HG03159 (cell line): ENCODE data around the gene TMEM270.
"Not testable (repeated sequence)": the region's sequence is repeated elsewhere in the genome, so short reads cannot be mapped to it uniquely, and the experiment has no call there.

ENCODE experiments used
- ATAC-seq: cut with Tn5 transposase; IDR thresholded peaks from one replicate; pipeline ENCODE4 v1.9.1; 2021; ENCODE audit warnings: mild to moderate bottlenecking, moderate library complexity; ENCODE audit not compliant: unreplicated experiment

The TMEM270 gene

DNA sequence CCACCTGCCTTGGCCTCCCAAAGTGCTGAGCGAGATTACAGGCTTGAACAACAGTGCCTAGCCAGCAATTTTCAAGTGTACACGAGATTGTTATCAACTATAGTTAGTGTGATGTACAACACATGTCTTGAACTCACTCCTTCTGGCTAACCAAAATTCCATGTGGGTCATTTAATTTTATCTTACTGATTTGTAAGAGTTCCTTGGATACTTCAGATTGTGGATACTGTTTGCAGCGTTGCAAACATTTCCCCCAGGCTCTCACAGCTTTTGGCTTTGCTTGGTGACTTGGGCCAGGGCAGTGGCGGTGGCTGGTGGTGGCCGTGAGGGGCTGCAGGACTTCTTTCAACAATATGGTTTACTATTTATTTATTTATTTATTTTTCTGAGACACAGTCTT lies 8.5 kb upstream of the TMEM270 start:
- ATAC-seq: no peak

DNA sequence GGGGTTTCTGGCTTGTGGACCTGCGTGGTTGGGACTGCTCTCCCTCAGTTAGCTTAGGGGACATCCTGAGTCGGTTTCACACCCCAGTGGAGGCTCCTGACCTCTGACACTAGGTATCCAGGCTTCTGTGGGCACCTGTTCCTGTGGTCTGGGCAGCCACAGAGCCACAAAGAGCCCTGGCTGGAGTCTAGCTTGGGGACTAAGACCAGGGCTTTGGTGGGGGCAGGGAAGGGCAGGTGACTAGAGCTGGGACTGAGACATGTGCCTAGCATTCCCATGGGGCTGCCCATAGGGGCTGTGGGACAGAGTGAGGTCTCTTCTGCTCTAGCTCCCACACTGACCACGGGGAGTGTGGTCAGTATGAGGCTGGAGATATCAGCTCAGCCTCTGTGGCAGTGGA lies 4.0 kb upstream of the TMEM270 start:
- no peak for ATAC-seq

DNA sequence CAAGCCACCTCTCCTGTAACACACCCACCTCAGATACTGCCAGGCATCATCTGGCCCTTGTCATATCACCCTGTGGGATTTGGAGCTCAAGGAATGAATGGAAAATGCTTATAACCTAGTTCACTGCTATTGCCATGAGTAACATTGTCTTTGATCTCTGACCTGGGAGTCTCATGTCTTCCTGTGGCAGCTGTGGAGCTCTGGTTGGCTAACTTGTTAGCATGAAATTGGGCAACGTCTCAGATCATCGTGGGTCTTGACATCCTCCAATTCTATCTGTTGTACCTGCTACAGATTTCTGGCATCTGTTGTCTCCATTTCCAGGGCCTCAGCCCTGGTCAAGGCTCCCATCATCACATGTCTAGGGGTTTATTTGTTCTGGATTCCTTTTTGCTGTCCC lies 2.2 kb upstream of the TMEM270 start:
- ATAC-seq: no peak

DNA sequence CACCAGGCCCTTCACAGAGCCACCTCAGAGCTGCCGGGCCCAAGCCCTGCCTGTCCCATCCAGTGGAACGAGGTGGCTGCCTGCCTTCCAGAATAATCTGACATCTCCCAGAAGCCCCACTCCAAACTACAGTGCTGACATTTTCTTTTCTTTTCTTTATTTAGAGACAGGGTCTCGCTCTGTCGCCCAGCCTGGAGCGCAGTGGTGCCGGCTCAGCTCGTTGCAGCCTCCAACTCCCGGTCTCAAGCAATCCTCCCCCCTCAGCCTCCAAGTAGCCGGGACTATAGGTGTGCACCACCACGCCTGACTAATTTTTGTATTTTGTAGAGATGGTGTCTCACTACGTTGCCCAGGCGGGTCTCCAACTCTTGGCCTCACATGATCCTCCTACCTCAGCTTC lies 346 bp downstream of the TMEM270 start:
- ATAC-seq: no peak

GRCh38 chr7:73864981-73865711 lies 4.2 kb downstream of the TMEM270 start:
- no peak for ATAC-seq

DNA sequence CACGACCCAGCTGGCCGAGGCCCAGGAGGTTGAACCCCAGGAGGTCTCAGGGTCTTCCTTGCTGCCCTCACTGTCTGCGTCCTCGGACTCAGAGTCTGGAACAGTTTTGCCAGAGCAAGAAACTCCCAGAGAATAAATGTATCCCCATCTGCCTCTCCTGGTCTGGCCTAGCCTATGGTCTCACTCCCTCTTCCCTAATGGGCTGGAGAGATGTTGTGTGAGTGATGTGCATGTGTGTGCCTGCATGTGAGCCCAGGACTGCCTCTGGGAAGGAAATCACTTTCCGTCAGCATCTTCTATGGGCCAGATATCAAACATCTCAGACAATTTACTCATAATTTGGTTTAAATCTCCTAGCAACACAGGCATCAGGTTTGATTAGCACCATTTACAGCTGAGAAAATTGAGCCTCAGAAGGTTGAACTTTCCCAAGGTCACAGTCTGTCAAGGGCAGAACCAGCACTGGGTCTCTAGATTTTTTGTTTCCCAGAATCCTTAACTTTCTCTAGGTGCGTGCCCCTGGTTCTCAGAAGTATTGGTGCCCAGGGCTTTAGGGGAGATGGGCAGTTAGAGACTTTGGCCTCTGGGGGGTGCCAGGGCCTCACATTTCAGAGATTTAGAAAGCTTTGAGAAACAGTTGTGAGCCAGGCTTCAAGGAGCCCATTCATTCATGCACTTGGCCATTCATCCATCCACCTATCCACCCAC lies 4.9 kb downstream of the TMEM270 start:
- ATAC-seq: no peak

- ATAC-seq: no peak
These were observed 5.4 kb downstream of the TMEM270 start for GRCh38 chr7:73866446-73866767.

DNA sequence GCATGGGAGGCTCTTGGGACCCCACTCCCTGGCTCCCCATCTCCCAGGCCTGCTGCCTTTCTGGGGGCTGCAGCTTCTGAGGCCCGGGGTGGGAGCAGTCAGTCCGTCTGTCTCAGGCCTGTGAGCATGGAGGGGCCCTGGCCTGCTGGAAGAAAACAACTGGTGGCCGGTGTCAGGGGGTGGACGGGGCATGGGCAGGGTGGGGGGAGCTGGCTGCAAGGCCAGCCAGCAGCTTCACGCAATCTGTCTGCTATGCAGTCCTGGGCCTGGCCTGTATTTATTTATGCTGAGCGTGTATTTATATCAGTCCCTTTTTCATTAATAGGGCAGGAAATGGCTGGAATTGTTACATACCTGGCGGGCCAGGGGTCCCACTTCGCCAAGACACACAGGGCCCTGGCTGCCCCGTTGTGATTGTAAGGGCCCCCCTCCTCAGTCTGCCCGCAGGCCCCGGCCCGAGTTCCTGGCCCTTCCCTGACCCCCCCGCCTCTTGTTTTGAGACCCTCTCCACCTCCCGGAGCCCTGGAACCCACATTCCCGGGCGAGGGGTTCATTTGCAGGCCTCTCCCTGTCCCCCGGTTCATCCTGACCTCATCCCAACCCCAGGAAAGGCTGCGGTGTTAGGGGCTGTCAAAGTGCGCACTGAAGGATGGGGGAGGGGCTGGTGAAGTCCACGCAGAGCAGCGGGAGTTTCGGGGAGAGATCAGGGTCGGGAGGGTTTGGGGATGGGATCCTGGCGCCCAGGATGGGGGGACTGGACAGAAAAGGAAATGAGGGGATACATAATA lies 8.2 kb downstream of the TMEM270 start:
- ATAC-seq: no peak

DNA sequence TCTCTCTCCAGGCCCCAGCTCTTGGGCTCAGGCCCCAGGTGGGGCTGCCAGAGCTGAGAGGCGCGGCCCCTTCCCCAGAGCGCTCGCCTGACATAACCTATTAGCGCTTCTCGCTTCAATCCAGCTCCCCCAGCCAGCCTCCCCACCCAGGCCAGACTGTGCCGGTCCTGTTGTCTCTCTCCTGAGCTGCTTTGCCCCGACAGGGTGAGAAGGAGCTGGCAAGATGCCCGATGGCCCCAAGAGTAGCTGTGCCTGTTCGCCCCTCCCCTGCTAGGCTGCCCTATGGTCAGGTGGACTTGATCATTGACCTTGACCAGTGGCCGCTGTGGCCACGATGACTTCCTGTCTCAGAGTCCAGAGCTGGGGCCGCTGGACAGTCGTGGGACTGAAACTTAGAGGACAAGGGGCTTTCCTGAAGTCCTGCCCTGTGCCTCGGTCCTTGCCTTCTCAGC lies 9.1 kb downstream of the TMEM270 start:
- no peak for ATAC-seq

- no peak for ATAC-seq
These were observed 10.4 kb downstream of the TMEM270 start for GRCh38 chr7:73871163-73872011.

DNA sequence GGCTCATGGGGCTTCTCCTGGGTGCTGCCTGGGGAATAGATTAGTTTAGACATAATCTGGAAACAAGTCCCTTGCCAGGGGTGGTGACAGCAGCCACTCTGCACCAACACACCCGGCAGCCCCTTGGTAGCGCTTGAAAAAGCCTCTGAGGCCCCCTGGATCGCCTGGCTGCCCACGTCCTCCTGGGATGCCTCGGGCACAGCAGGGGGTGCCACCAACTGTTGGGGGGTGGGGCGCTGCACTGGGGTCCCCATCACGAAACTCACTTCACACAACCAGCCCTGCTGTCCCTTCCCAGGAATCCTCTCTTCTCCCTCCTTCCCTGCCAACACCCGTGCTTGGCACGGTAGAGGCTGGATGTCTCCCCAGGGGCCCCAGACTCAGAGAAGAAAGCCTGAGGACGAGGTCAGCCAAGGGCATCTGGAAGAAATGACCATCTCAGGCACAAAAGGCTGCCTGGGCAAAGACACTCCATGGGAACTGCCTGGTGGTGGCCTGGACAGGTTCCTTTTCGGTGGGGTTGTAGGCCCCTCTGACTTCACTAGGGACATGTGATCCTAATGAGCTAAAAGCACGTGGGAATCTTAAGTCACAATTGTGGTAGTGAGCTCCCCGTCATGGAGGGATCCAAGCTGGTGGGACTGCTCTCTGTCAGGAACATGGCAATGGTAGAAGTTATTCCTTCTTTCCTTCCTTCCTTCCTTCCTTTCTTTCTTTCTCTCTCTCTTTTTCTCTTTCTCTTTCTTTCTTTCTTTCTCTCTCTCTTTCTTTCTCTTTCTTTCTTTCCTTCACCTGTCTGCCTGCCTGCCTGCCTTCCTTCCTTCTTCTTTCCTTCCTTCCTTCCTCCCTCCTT lies 11.3 kb downstream of the TMEM270 start:
- ATAC-seq: no peak

DNA sequence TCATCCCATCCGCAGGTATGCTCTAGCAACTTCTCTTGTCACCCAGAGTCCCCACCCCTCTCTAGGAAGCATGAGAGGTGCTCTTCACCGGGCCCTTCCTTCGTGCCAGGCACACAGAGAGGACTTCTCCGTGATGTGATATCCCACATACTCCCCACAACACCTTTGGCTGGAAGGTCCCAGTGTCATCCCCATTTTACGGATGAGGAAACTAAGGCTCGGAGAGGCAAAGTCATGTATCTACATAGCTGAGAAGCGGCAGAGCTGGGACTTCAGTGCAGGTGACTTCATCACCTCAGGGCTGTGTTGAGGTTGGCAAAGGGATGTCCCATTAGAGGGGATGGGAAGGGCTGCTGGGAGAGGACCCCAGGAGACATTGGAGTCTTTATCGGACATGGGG lies 15.4 kb downstream of the TMEM270 start:
- ATAC-seq: no peak

- ATAC-seq: no peak
These were observed 16.0 kb downstream of the TMEM270 start for GRCh38 chr7:73876973-73877372.

DNA sequence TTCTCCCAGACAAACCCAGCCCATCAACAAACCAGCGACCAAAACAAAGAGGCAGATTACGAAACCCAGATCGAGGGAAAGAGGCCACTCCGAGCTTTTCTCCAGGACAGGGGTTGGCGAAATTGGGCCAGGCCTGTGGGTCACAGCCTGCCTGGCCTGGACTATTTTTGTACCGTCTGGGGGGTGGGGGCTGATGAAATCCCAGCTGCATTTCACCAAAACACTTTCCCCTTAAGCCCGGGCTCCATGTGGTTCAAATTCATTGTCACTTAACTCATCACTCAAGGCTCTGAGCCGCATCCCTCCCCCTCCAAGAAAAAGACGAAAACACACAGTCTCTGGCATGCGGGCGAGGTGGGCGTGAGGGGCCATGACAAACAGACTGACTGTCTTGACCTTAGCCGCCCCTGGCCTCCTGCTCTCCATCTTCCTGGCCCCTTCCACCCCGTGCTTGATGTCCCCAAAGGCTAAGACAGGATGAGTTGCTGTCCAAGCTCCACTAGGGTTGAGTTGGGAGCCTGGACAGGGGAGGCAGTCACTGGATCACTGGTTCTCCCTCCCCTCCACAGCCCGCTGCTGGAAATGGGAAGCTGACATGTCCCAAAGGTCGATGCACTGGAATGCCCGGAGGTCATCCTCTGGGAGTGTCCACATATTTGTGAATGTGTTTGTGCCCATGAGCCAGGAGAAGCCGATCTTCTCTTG lies 19.2 kb downstream of the TMEM270 start:
- no peak for ATAC-seq

GRCh38 chr7:73880755-73881328 lies 19.9 kb downstream of the TMEM270 start:
- no peak for ATAC-seq

GRCh38 chr7:73881352-73882046 lies 20.5 kb downstream of the TMEM270 start:
- ATAC-seq: no peak

DNA sequence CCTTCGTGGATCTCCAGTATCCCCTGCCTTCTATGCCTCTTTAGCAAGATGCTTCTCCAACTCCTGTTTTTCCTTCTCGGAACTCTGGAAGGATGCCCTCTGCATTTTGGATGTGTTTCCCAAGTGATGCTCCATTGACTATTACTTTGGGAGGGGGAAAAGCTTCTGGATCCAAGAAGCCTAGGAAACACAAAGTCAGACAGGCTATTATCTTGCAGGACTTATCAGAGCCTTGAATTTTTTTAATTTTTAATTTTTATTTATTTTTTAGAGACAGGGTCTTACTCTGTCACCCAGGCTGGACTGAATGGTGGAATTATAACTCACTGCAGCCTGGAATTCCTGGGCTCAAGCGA lies 21.1 kb downstream of the TMEM270 start:
- ATAC-seq: no peak

DNA sequence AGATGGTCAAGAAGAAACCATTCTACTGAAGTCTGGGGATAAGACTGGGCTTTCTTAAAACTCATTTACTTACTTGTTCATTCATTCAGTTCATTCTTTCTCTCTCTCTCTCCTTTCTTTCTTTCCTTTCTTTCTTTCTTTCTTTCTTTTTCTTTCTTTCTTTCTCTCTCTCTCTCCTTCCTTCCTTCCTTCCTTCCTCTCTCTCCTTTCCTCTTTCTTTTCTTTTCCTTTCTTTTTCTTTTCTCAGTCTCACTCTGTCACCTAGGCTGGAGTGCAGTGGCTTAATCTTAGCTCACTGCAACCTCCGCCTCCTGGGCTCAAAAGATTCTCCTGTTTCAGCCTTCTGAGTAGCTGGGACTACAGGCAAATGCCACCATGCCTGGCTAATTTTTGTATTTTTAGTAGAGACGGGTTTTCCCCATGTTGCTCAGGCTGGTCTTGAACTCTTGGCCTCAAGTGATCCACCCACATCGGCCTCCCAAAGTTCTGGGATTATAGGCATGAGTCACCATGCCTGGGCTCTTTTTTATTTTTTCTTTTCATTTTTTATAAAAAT lies 24.0 kb downstream of the TMEM270 start:
- not testable (repeated sequence) for ATAC-seq
